Ishikawa (cell line): ENCODE results near the gene SNED1.

ENCODE experiments used
- RAD21 ChIP-seq: IDR thresholded peaks from 2 replicates; pipeline ENCODE4 v1.6.1; 2012; ENCODE audit warnings: low read depth
- TAF1 ChIP-seq: IDR thresholded peaks from 2 replicates; pipeline ENCODE4 v1.6.1; 2012; ENCODE audit warnings: low read depth, mild to moderate bottlenecking
- TF ChIP-seq, protein P1 (sequence below): IDR thresholded peaks from 2 replicates; pipeline ENCODE4 v1.6.1; 2012; ENCODE audit warnings: low read depth, mild to moderate bottlenecking

- TF ChIP-seq, protein P1, sequence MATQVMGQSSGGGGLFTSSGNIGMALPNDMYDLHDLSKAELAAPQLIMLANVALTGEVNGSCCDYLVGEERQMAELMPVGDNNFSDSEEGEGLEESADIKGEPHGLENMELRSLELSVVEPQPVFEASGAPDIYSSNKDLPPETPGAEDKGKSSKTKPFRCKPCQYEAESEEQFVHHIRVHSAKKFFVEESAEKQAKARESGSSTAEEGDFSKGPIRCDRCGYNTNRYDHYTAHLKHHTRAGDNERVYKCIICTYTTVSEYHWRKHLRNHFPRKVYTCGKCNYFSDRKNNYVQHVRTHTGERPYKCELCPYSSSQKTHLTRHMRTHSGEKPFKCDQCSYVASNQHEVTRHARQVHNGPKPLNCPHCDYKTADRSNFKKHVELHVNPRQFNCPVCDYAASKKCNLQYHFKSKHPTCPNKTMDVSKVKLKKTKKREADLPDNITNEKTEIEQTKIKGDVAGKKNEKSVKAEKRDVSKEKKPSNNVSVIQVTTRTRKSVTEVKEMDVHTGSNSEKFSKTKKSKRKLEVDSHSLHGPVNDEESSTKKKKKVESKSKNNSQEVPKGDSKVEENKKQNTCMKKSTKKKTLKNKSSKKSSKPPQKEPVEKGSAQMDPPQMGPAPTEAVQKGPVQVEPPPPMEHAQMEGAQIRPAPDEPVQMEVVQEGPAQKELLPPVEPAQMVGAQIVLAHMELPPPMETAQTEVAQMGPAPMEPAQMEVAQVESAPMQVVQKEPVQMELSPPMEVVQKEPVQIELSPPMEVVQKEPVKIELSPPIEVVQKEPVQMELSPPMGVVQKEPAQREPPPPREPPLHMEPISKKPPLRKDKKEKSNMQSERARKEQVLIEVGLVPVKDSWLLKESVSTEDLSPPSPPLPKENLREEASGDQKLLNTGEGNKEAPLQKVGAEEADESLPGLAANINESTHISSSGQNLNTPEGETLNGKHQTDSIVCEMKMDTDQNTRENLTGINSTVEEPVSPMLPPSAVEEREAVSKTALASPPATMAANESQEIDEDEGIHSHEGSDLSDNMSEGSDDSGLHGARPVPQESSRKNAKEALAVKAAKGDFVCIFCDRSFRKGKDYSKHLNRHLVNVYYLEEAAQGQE = no peak
- TF ChIP-seq TAF1 = no peak
- no peak for TF ChIP-seq RAD21
These were observed 83.4 kb downstream of the SNED1 start for GRCh38 chr2:241081643-241082340.
